ENCODE data around the gene EPHA6.

Gene EPHA6

GRCh38 chr3:97662762-97663161 is 848.4 kb downstream of the EPHA6 start:
- DNase-seq = no peak

DNA sequence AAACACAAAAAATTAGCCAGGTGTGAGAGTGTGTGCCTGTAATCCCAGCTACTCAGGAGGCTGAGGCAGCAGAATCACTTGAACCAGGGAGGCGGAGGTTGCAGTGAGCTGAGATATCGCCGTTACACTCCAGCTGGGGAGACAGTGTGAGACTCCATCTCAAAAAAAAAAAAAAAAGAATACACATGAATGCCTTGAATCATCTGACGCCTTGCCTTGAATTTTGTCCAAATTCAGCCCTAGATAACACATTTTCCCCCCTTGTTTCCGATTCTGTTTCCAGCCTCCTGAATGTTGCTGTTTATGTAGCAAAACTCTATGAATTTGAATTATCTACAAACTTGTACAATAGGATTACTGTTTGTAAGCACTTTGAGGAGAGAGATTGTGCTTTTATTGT is 851.5 kb downstream of the EPHA6 start:
- DNase-seq = no peak

DNA sequence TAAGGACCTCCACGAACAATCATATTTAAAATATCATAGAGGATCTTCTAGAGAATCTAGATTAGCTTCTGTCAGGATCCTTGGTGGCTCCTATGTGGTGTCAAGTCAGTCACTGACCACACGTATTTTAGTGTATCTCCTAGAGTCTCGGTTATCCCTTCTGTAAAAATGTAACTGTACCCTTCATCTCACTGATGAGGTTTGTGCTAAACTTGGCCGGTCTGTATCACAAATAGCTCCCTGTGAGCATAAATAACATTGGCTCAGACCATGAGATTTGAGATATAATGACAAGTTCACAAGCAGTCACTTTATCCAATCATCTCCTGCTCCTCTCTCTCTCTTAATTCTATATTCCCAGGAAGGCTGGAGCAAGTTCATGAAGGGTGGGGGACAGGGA is 856.6 kb downstream of the EPHA6 start:
- DNase-seq = no peak

- no peak for DNase-seq
Measured at GRCh38 chr3:97673357-97673997, 859.1 kb downstream of the EPHA6 start.

DNA sequence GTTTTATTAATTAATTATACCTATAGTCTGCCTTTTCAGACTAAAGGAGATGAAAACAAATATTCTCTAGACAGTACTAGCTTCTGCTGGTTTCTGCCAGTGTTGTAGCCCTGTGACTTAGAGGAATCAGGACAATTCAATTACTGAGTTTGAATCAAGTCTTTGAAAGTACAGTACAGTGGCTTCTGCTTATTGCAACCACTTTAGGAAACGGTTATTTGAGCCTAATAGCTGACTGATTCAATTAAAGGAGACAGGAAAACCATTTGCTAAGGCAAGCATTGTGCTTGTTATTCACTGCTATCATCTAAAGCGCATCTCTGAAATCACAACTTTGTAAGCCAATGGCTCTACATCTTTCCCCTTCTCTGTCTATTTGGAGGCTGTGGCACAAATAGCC is 860.1 kb downstream of the EPHA6 start:
- no peak for DNase-seq

- no peak for DNase-seq
Measured at GRCh38 chr3:97680210-97680609, 865.8 kb downstream of the EPHA6 start.

GRCh38 chr3:97680696-97681095 is 866.3 kb downstream of the EPHA6 start:
- no peak for DNase-seq

GRCh38 chr3:97684490-97684889 is 870.1 kb downstream of the EPHA6 start:
- DNase-seq = no peak

- DNase-seq = peak; percentile 49
Measured at GRCh38 chr3:97686258-97686657, 871.9 kb downstream of the EPHA6 start.

GRCh38 chr3:97687734-97688133 is 873.3 kb downstream of the EPHA6 start:
- no peak for DNase-seq

DNA sequence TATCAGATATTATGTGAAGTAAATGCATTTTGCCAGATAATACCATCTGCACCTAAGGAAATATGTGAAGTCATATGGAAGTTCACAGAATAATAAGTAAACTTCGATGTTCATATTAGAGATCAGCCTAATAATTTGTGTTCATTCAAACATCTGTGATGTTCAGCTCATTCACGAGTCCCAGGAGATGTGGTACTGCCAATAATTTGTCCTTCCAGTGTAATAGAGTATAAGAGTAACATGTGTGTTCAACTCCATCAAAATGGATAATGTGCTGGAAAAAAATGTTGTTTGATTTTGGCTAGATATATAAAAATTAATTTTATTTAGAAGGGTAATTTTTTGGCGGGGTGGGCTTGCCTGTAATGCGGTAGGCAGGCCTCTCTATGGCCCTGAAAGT is 874.7 kb downstream of the EPHA6 start:
- peak; percentile 43 for DNase-seq

DNA sequence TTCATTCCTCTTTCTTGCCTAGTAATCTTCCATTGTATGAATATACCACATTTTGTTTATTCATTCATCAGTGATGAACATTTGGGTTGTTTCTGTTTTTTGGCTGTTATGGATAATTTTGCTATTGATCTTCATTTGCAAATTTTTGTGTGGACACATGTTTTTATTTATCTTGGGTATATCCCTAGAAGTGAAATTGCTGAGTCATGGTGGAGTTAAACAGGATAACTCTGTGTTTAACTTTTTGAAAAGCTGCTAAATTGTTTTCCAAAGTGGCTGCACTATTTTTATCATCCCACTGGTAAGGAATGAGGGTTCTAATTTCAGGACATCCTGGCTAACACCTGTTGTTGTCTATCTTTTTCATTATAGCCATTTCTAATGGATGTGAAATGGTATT is 875.6 kb downstream of the EPHA6 start:
- no peak for DNase-seq

DNA sequence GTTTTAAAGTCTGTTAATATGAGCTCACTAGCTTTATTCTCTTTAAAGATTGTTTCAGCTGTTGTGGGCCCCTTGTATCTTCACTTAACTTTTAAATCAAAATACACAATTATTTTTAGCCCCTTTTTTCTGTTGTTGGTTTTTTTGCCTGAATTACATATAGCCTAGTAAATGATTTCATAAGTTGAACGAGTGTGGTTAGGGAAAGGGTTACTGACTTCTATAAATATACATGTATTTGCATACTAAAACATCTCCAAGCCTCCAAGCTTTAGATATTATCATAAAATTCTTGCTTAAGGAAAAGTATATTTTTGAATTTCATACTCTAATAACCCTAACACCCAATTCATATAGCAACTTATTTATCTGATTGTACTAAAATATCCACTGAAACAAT is 877.0 kb downstream of the EPHA6 start:
- DNase-seq = no peak

DNA sequence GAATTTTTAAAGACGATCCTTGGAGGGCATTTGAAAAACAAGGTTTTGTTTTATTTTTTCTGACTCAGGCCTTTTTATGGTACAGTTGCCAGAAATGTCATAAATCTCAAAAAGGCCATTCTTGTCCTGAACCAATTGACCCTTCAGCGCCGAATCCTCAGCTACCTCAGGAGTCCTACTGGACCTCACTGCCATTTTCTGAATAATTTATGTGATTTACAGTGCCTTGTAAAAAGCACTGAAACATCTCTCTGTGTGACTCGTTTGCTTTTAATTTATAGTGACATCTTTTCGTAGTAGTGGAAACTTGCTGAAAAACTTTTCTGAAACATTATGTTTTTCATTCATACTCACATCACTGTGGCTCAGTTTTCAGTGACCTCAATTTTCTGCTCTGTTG is 878.0 kb downstream of the EPHA6 start:
- no peak for DNase-seq

DNA sequence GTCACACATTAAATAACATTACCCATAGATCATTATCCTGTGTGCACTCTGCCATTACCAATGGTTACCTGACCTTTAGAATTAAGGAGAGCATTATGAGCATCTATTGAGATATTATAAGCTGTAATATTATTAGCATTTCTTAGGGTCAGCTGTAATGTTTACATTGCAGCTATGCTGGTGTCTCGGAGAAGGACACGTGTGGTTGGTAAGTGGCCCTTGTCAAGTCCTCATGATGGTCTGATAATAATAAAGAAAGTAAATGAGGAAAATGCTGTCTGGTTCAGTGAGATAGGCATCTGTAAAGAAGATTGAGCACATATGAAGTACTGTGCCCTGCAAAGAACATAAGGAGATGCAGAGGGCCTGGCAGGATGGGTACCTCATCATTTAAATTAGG is 878.4 kb downstream of the EPHA6 start:
- no peak for DNase-seq

DNA sequence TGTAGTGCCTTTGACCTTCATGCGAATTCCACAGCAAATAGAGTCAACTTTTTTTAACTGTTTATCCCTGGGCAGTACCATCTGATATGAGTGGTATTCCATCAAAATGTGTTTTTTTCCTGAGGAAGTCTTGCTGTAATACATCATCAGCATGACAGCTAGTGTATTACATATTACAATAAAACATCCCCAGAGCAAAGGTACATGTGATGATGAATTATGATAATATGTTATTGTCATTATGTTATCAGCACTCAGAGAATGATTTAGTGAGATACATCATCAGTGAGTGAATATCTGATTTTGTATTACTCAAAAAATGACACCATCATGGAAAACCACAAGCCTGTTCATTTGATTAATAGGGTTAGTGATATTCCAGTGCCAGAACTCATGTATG is 880.5 kb downstream of the EPHA6 start:
- no peak for DNase-seq

- no peak for DNase-seq
Measured at GRCh38 chr3:97698691-97699090, 884.3 kb downstream of the EPHA6 start.

DNA sequence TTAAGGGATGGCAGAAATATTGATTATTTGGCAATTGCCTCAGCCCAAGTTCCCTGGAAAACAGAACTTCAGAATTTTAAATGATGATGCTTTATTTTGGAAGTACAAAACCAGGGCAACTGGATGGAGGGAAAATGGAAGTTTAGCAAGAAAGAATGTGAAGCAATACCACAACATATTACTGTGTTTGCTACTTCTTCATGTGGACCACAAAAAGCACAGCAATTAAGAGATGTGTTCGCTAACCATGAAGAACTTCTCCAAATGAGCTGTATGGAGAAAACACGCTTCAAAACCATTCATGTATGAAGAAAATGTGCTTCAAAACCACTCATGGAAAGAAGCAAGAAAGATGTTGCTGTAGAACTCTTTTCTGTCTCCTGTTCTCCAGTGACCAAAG is 885.5 kb downstream of the EPHA6 start:
- DNase-seq = no peak

DNA sequence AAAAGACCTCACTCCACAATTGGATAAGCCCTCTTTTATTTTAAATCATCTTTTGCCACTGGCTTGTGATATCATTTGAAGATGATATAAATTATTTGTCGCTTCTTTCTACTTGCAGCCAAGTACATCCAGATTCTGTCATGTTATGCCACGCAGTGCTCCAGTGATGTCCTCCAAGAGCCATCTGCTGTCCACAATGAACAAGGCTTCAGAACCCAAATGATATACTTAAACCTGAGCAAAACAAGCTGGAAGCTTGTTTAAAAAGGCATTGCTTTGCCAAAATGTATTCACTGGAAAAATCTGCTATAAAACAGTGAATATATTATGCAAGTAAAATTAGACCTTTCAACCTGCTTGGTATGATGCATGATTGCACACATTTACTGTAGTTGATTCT is 891.4 kb downstream of the EPHA6 start:
- DNase-seq = no peak

DNA sequence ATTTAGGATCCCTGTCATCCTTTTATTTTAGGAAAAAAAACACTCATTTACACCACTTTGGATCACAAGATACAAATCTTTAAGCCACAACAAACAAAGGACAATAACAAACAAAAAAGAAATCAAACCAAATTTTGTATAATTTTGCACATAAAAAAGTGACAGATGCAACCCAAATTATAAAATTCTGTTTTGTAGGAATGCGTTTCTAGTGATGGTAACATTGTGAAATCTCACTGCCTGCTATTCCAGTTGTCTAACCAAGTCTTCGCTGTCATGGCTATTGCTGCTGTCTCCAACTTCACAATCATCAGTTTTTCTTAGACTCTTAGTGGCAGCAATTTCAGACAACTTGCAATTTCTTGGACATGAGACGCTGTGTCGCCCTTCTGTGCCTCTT is 891.8 kb downstream of the EPHA6 start:
- DNase-seq = no peak

DNA sequence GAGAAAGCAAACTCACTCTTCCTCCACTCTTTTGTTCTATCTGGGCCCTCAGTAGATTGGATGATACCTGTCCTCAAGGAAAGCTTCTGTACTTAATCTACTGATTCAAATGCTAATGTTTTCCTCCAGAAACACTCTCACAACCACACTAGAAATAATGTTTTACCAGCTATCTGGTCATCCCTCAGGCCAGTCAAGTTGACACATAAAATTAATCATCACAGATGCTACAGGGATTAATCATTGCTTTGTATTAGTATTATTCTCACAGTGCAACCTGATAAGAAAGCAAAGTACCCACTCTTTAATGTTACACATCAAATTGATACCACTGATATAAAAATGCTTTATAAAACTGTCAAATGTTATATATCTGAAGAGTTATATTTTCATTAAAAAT is 897.3 kb downstream of the EPHA6 start:
- no peak for DNase-seq

DNA sequence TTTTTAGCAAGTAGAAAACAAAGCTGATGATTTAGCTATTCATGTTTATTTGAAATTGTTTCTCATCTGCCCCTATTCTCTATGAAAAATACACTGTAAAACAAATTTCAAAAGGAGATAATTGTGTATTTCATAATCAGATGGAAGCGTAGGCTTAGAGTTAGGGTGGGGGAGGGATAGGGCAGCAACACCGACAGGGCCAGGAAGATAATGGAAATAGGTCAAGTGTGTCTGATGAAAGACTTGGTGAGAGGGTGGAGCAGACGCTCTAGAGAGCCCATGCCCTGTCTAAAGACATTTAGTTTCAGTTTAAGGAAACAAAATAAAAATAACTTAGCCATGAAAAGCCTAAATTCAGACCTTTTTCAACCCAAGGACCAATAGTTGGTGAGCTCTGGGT is 898.5 kb downstream of the EPHA6 start:
- DNase-seq = no peak

GRCh38 chr3:97713634-97714033 is 899.2 kb downstream of the EPHA6 start:
- no peak for DNase-seq

GRCh38 chr3:97719156-97719821 is 904.9 kb downstream of the EPHA6 start:
- peak; percentile 89 for DNase-seq

GRCh38 chr3:97720417-97720816 is 906.0 kb downstream of the EPHA6 start:
- peak; percentile 29 for DNase-seq
